ENCODE results near the gene WDR13. TPM values are rescaled to one million over a fixed set of nuclear protein-coding genes. Genes with fewer than 3 reads are reported as not detected.
A peak's percentile ranks its signal among the peaks of the same experiment; 100 is the strongest.

The WDR13 gene
- total and polyA plus RNA-seq, 2 experiments from 2014 or later = 117 to 167 TPM

DNA sequence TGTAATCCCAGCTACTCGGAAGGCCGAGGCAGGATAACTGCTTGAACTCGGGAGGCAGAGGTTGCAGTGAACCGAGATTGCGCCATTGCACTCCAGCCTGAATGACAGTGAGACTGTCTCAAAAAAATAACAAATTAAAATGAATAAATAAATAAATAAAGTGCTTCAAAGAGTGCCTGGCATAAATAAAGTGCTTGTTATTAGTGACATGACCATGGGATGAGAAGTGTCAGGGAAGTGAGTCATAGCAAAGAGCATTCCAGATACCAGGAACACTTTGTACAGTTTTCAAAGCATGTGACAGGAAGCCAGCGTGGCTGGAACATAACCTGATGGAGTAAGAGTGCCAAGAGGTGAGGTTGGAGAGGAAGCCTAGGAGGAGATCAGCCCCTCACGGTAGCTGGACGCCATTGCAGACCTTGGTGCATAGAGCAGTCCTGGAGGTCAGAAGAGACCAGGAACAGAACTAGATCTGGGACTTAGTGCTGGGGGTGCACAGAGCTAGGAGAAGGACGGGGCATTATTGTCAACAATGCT is 6.0 kb upstream of the WDR13 start:
- Histone ChIP-seq H2AFZ (no peak overlapping the region), H3K4me1 (ENCODE audit: insufficient read depth) (no peaks in the 10 kb centered on the region), H3K79me2 (no peaks in the 10 kb centered on the region), H4K20me1 (ENCODE audit: insufficient read depth, poor library complexity, severe bottlenecking) (no peaks in the 10 kb centered on the region), H3K27ac (peak overlapping the region; percentile 71), H3K4me2 (no peak overlapping the region), H3K9me3 (ENCODE audit: low read depth) (no peaks in the 10 kb centered on the region), H3K36me3 (replicated peaks; ENCODE audit: insufficient read depth, low read depth) (no peaks in the 10 kb centered on the region), H3K4me3 (no peak overlapping the region), H3K27me3 (no peaks in the 10 kb centered on the region), H3K9me2 (replicated peaks; ENCODE audit: insufficient read depth) (no peaks in the 10 kb centered on the region)
- 79% methylated on average over 9 of the region's 9 CpGs for WGBS (ENCODE audit: low lambda C conversion rate, missing lambda C conversion rate)
- peak; percentile 50 for DNase-seq (ENCODE audit: low spot score)
- TF ChIP-seq EZH2 (IDR thresholded peaks at IDR 0.05; ENCODE audit: borderline replicate concordance) (no peak), EZH2phosphoT487 (IDR thresholded peaks at IDR 0.05; ENCODE audit: low read depth, severe bottlenecking, unreplicated experiment) (no peak), CTCF (IDR thresholded peaks at IDR 0.05; ENCODE audit: poor library complexity) (no peak)

- Histone ChIP-seq H3K9me2 (replicated peaks; ENCODE audit: insufficient read depth) (no peaks in the 10 kb centered on the region), H3K36me3 (replicated peaks; ENCODE audit: insufficient read depth, low read depth) (no peaks in the 10 kb centered on the region), H3K9me3 (ENCODE audit: low read depth) (no peaks in the 10 kb centered on the region), H3K27ac (no peak overlapping the region), H3K27me3 (no peaks in the 10 kb centered on the region), H2AFZ (no peak overlapping the region), H3K4me3 (no peak overlapping the region), H3K79me2 (no peaks in the 10 kb centered on the region), H4K20me1 (ENCODE audit: insufficient read depth, poor library complexity, severe bottlenecking) (no peaks in the 10 kb centered on the region), H3K4me2 (no peak overlapping the region), H3K4me1 (ENCODE audit: insufficient read depth) (no peaks in the 10 kb centered on the region)
- no peak for TF ChIP-seq EZH2phosphoT487 (IDR thresholded peaks at IDR 0.05; ENCODE audit: low read depth, severe bottlenecking, unreplicated experiment)
- no peak for TF ChIP-seq CTCF (IDR thresholded peaks at IDR 0.05; ENCODE audit: poor library complexity)
- TF ChIP-seq EZH2 (IDR thresholded peaks at IDR 0.05; ENCODE audit: borderline replicate concordance) = no peak
- DNase-seq (ENCODE audit: low spot score) = no peak
- WGBS (ENCODE audit: low lambda C conversion rate, missing lambda C conversion rate) = 72% methylated on average over 5 of the region's 5 CpGs
These were observed 4.3 kb upstream of the WDR13 start for GRCh38 chrX:48592971-48593370.

DNA sequence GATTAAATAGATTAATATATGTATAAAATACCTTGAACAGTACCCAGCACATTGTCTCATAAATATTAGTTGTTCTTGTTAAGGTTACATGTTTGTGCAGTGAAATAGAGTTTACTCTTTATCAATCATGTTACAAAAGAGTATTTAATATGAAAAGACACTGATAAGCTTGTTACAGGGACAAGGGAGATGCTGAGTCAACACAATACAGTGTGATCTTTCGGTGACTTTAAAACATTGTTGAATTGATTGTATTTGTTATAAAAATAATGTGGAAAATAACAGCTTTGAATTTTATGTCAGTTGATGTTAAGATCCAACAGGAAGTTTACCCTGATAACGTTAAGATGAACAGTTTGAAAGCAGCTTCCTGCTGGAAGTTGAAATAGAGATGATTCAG is 1.4 kb upstream of the WDR13 start:
- Histone ChIP-seq H3K79me2 (no peaks in the 10 kb centered on the region), H3K9me3 (ENCODE audit: low read depth) (no peaks in the 10 kb centered on the region), H3K36me3 (replicated peaks; ENCODE audit: insufficient read depth, low read depth) (no peaks in the 10 kb centered on the region), H3K27ac (no peak overlapping the region), H3K9me2 (replicated peaks; ENCODE audit: insufficient read depth) (no peaks in the 10 kb centered on the region), H4K20me1 (ENCODE audit: insufficient read depth, poor library complexity, severe bottlenecking) (no peaks in the 10 kb centered on the region), H3K4me1 (ENCODE audit: insufficient read depth) (no peaks in the 10 kb centered on the region), H3K4me2 (no peak overlapping the region), H3K4me3 (no peak overlapping the region), H2AFZ (no peak overlapping the region), H3K27me3 (no peaks in the 10 kb centered on the region)
- no peak for DNase-seq (ENCODE audit: low spot score)
- WGBS (ENCODE audit: low lambda C conversion rate, missing lambda C conversion rate) = 74% methylated on average over 2 of the region's 2 CpGs
- TF ChIP-seq EZH2phosphoT487 (IDR thresholded peaks at IDR 0.05; ENCODE audit: low read depth, severe bottlenecking, unreplicated experiment) (no peak), EZH2 (IDR thresholded peaks at IDR 0.05; ENCODE audit: borderline replicate concordance) (no peak), CTCF (IDR thresholded peaks at IDR 0.05; ENCODE audit: poor library complexity) (no peak)
